Caco-2 (cell line): ENCODE data around the gene TSPAN15. TPM values are rescaled to one million over a fixed set of nuclear protein-coding genes. Genes with fewer than 3 reads are reported as not detected.
"Not testable (repeated sequence)": the region's sequence is repeated elsewhere in the genome, so short reads cannot be mapped to it uniquely, and the experiment has no call there.

Experiments
- BruUV-seq: library from RNA; stranded (reverse); fragments of 400-500 nt; replicated peaks from 2 replicates; lab custom pipeline; 2021; lab: Mats Ljungman, UMichigan
- CTCF ChIA-PET: fragments of 300-600 bp; sonication (Branson Sonifier 250); formaldehyde crosslinking; loops from one replicate; lab custom pipeline; 2022; ENCODE audit warnings: antibody characterized with exemption; lab: Charles Lee
- POLR2A ChIA-PET: fragments of 300-600 bp; sonication (Branson Sonifier 250); formaldehyde crosslinking; loops from one replicate; lab custom pipeline; 2022; ENCODE audit warnings: antibody characterized with exemption; lab: Charles Lee
- DNase-seq, 2 experiments: peaks; one replicate each; pipeline versions ENCODE4 v3.0.0 to v3.0.0-alpha.2; 2020 to 2022
- H3K27me3 ChIP-seq: replicated peaks from 2 replicates; pipeline ENCODE4 v1.6.0; 2011; ENCODE audit warnings: low read length; ENCODE audit not compliant: control insufficient read depth, insufficient read depth
- H3K36me3 ChIP-seq: 2 replicates; pipeline ENCODE4 v1.5.1; 2011; ENCODE audit warnings: low read length; ENCODE audit not compliant: control insufficient read depth, insufficient read depth
- H3K4me1 ChIP-seq: fragments of 250-450 bp; sonication (Bioruptor Pico); 2 replicates; pipeline ENCODE4 v1.5.1; 2020; ENCODE audit warnings: mild to moderate bottlenecking
- H3K4me3 ChIP-seq: 2 replicates; pipeline ENCODE4 v1.5.1; 2011; ENCODE audit warnings: low read depth, mild to moderate bottlenecking, control low read depth, low read length
- H3K9me3 ChIP-seq: fragments of 250-450 bp; sonication (Bioruptor Pico); 2 replicates; pipeline ENCODE4 v1.5.1; 2020; ENCODE audit warnings: mild to moderate bottlenecking, moderate library complexity
- H3K27ac Mint-ChIP-seq: one replicate; pipeline ENCODE4 v1.8.0; 2022; ENCODE audit warnings: mixed read lengths; ENCODE audit not compliant: unreplicated experiment
- H3K27me3 Mint-ChIP-seq: one replicate; pipeline ENCODE4 v1.8.0; 2022; ENCODE audit warnings: mixed read lengths; ENCODE audit not compliant: insufficient read depth, unreplicated experiment
- H3K36me3 Mint-ChIP-seq: one replicate; pipeline ENCODE4 v1.8.0; 2022; ENCODE audit warnings: mild to moderate bottlenecking, mixed read lengths; ENCODE audit not compliant: insufficient read depth, unreplicated experiment
- H3K4me1 Mint-ChIP-seq: one replicate; pipeline ENCODE4 v1.8.0; 2022; ENCODE audit warnings: low read depth, mixed read lengths; ENCODE audit not compliant: unreplicated experiment
- H3K4me3 Mint-ChIP-seq: one replicate; pipeline ENCODE4 v1.8.0; 2022; ENCODE audit warnings: mild to moderate bottlenecking, moderate library complexity, mixed read lengths; ENCODE audit not compliant: unreplicated experiment
- H3K9me3 Mint-ChIP-seq: one replicate; pipeline ENCODE4 v1.8.0; 2022; ENCODE audit warnings: mixed read lengths; ENCODE audit not compliant: unreplicated experiment
- intact Hi-C: fragments of 100-400 bp; cut with micrococcal nuclease; formaldehyde crosslinking; loops from one replicate; pipeline ENCODE4 v1.10.0; 2022; ENCODE audit not compliant: unreplicated experiment
- total RNA-seq: library from RNA; stranded (reverse); gene quantifications from 2 replicates; pipeline ENCODE4 v1.2.3, GENCODE V29; 2022
- TF ChIP-seq, protein P1 (sequence below), 2 experiments: fragments of 200-600 bp in 1 of 2; IDR thresholded peaks; 1 replicate in 1 of 2; 2 replicates in 1 of 2; pipeline versions ENCODE4 v1.5.1 to v1.8.0; 2011 to 2022; ENCODE audit warnings: antibody characterized with exemption in 1 of 2, control low read depth in 1 of 2, inconsistent platforms in 1 of 2, low read depth in 1 of 2, low read length in 1 of 2, mild to moderate bottlenecking in 1 of 2, moderate library complexity in 1 of 2; ENCODE audit not compliant: insufficient read depth in 1 of 2, severe bottlenecking in 1 of 2, unreplicated experiment in 1 of 2

Gene TSPAN15
- total RNA-seq, 1 experiment from 2014 or later = 86.5 TPM

DNA sequence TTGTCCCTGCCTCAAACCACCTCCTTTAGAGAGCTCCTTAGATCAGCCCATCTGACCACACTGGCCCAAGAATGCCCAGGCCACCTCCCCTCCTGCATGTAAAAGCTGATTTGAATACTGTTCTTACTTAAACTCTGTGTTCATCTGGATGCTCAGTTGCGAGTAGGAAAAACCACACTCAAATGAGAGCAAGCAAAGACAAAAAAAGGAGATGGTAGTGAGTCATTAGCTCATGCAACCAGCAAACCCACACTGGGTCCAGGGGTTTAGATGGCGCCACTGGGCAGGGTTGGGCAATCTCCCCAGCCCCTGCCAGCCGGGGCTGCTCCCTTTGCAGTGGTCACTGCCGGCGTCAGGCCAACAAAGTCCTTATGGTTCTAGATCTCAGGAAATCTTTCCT is 32.7 kb downstream of the TSPAN15 start:
- ChIA-PET CTCF (no interaction called here), POLR2A (no interaction called here)
- TF ChIP-seq, protein P1, sequence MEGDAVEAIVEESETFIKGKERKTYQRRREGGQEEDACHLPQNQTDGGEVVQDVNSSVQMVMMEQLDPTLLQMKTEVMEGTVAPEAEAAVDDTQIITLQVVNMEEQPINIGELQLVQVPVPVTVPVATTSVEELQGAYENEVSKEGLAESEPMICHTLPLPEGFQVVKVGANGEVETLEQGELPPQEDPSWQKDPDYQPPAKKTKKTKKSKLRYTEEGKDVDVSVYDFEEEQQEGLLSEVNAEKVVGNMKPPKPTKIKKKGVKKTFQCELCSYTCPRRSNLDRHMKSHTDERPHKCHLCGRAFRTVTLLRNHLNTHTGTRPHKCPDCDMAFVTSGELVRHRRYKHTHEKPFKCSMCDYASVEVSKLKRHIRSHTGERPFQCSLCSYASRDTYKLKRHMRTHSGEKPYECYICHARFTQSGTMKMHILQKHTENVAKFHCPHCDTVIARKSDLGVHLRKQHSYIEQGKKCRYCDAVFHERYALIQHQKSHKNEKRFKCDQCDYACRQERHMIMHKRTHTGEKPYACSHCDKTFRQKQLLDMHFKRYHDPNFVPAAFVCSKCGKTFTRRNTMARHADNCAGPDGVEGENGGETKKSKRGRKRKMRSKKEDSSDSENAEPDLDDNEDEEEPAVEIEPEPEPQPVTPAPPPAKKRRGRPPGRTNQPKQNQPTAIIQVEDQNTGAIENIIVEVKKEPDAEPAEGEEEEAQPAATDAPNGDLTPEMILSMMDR (IDR thresholded peaks at IDR 0.05; ENCODE audit: insufficient read depth in 1 of 2, low read depth in 1 of 2, low read length in 1 of 2, severe bottlenecking in 1 of 2, unreplicated experiment in 1 of 2) = no peak
- Histone ChIP-seq H3K27me3 (no peaks in the 10 kb centered on the region), H3K4me1 (no peaks in the 10 kb centered on the region), H3K9me3 (peaks cover 17% of the 10 kb centered on the region), H3K4me3 (no peak overlapping the region), H3K36me3 (peaks cover 1% of the 10 kb centered on the region; the same call in 1 of the 2 replicates)
- H3K27me3 Mint-ChIP-seq = no peaks in the 10 kb centered on the region
- no peaks in the 10 kb centered on the region for H3K4me1 Mint-ChIP-seq
- DNase-seq = no peak
- H3K36me3 Mint-ChIP-seq = peaks cover 36% of the 10 kb centered on the region
- intact Hi-C loops = loop anchor here (2.0 kb wide), 1 partner anchor 25 kb away; no protein-coding TSS in a partner anchor
- no TSS peak for BruUV-seq
- H3K4me3 Mint-ChIP-seq = no peak overlapping the region
- H3K27ac Mint-ChIP-seq = no peak overlapping the region
- peaks cover 26% of the 10 kb centered on the region for H3K9me3 Mint-ChIP-seq

DNA sequence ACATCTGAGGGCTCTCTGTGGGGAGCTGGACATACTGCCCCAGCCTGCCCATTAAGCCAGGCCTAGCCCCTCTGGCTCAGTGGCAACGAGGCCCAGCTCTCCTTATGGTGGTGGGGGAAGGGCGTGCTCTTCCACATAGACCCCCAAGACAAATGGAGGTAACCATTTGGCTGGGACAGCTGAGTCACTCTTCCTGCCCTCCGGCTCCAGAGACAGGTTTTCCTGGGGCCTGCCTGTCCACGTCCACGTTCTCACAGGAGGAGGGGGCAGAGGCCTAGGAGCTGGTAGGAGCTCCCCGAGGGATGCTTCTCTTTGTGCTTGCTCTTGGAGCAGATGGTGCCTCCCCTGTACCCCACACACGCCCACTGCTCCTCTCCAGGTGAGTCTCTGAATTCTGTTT is 33.5 kb downstream of the TSPAN15 start:
- intact Hi-C loops = no loop called here
- Histone ChIP-seq H3K9me3 (peaks cover 24% of the 10 kb centered on the region), H3K36me3 (peaks cover 1% of the 10 kb centered on the region; the same call in 1 of the 2 replicates), H3K4me1 (no peaks in the 10 kb centered on the region), H3K27me3 (no peaks in the 10 kb centered on the region), H3K4me3 (no peak overlapping the region)
- Mint-ChIP-seq H3K27me3 (no peaks in the 10 kb centered on the region), H3K4me1 (no peaks in the 10 kb centered on the region), H3K4me3 (no peak overlapping the region), H3K9me3 (peaks cover 28% of the 10 kb centered on the region), H3K27ac (no peak overlapping the region), H3K36me3 (peaks cover 41% of the 10 kb centered on the region)
- POLR2A ChIA-PET = no interaction called here
- BruUV-seq = no TSS peak
- CTCF ChIA-PET = interaction anchor here (0.7 kb wide), 1 partner anchor 92 kb away, joined by 3 read pairs; no protein-coding TSS in a partner anchor
- DNase-seq = no peak
- TF ChIP-seq, protein P1 (IDR thresholded peaks at IDR 0.05; ENCODE audit: insufficient read depth in 1 of 2, low read depth in 1 of 2, low read length in 1 of 2, severe bottlenecking in 1 of 2, unreplicated experiment in 1 of 2) = no peak

DNA sequence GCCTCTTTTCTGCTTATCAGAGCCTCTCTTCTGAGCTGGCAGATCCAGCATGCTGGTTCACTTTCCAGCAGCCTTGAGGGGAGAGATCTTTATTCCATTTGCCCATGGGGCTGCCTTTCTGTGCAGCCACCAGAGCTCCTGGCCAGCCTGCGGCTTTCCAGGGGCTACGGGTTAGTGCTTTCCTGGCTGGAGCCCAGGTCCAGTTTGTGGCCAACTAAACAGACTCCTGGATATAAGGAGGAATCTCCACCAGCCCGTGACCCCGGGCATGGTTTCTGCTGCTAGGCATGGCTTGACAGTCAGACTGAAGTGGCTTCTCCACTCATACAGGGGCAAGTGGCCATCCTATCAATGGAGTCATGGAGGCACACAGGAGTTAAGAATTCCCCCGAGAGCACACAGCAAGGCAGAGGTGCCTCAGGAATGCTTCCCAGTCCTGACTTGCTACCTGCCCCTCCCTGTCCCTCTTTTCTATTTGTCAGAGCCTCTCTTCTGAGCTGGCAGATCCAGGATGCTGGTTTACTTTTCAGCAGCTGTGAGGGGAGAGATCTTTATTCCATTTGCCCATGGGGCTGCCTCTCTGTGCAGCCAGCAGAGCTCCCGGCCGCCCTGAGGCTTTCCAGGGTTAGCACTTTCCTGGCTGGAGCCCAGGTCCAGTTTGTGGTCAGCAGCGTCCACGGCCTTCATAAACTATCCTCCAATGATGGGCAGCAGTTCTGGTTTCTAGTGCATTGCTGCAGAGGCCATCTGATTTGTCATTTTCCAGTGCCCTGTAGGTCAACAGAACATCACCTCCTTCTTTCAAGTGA is 35.9 kb downstream of the TSPAN15 start:
- Mint-ChIP-seq H3K27me3 (no peaks in the 10 kb centered on the region), H3K9me3 (peaks cover 28% of the 10 kb centered on the region), H3K27ac (no peak overlapping the region), H3K4me1 (no peaks in the 10 kb centered on the region), H3K36me3 (peaks cover 41% of the 10 kb centered on the region), H3K4me3 (no peak overlapping the region)
- no peak for DNase-seq
- H3K36me3 ChIP-seq = peaks cover 1% of the 10 kb centered on the region; the same call in 1 of the 2 replicates
- intact Hi-C loops = no loop called here
- no peaks in the 10 kb centered on the region for H3K4me1 ChIP-seq
- POLR2A ChIA-PET = no interaction called here
- H3K4me3 ChIP-seq = no peak overlapping the region
- TF ChIP-seq, protein P1 (IDR thresholded peaks at IDR 0.05; ENCODE audit: insufficient read depth in 1 of 2, low read depth in 1 of 2, low read length in 1 of 2, severe bottlenecking in 1 of 2, unreplicated experiment in 1 of 2) = no peak
- no peaks in the 10 kb centered on the region for H3K27me3 ChIP-seq
- CTCF ChIA-PET = no interaction called here
- BruUV-seq = no TSS peak
- H3K9me3 ChIP-seq = peaks cover 24% of the 10 kb centered on the region

DNA sequence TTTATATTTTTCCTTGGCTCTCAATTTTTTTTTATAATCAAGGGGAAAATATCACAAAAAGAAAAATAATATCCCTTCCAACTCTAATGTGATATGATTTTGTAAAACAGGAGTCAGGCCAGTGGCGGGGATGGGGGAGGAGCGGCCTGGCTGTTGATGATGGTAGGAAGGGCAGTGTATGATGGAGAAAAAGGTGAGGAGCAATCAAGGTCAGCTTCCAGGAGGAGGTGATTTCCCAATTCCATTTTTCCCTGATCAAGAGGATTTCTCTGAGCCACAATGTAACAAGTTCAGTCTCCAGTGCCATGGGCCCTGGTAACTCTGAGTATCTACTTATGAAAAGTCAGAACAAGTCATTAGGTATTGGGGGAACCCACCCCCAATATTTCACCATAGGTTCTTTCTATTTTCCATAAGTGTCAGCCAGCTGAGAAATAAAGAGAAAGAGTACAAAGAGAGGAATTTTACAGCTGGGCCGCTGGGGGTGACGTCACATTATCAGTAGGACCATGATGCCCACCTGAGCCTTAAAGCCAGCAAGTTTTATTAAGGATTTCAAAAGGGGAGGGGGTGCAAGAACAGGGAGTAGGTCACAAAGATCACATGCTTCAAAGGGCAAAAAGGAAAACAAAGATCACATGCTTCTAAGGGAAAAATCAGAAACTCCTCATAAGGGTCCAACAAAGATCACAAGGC is 37.0 kb downstream of the TSPAN15 start:
- intact Hi-C loops, CTCF ChIA-PET, H3K4me3 ChIP-seq, H3K4me1 Mint-ChIP-seq, H3K4me1 ChIP-seq, H3K27me3 ChIP-seq, H3K4me3 Mint-ChIP-seq, POLR2A ChIA-PET, H3K36me3 ChIP-seq, H3K27me3 Mint-ChIP-seq, H3K27ac Mint-ChIP-seq, DNase-seq: not testable (repeated sequence)
- Mint-ChIP-seq H3K36me3 (peaks cover 41% of the 10 kb centered on the region), H3K9me3 (peaks cover 28% of the 10 kb centered on the region)
- peaks cover 24% of the 10 kb centered on the region for H3K9me3 ChIP-seq
- TSS peak; percentile 12 for BruUV-seq
